ENCODE data around the gene OR10T2.
"Not testable (repeated sequence)": the region's sequence is repeated elsewhere in the genome, so short reads cannot be mapped to it uniquely, and the experiment has no call there.

Gene OR10T2, protein sequence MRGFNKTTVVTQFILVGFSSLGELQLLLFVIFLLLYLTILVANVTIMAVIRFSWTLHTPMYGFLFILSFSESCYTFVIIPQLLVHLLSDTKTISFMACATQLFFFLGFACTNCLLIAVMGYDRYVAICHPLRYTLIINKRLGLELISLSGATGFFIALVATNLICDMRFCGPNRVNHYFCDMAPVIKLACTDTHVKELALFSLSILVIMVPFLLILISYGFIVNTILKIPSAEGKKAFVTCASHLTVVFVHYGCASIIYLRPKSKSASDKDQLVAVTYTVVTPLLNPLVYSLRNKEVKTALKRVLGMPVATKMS

DNA sequence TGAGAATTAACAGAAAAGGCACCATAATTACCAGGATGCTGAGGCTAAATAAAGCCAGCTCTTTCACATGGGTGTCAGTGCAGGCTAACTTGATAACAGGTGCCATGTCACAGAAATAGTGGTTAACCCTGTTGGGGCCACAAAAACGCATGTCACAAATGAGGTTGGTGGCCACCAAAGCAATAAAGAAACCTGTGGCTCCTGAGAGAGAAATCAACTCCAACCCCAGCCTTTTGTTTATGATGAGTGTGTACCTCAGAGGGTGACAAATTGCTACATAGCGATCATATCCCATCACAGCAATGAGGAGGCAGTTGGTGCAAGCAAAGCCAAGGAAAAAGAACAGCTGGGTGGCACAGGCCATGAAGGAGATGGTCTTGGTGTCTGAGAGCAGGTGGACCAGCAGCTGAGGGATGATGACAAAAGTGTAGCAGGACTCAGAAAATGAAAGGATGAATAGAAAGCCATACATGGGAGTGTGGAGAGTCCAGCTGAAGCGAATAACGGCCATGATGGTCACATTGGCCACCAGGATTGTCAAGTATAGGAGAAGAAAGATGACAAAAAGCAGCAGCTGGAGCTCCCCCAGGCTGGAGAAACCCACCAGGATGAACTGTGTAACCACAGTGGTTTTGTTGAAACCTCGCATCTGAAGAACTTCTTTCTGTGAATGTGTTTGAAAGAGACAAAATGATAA is at the start of gene OR10T2:
Gene OR10T2 (minus strand): TSS at position 649 of the 697 bp plus-strand sequence. CDS start 0 bp downstream, at position 649.
- DNase-seq, result no peak

DNA sequence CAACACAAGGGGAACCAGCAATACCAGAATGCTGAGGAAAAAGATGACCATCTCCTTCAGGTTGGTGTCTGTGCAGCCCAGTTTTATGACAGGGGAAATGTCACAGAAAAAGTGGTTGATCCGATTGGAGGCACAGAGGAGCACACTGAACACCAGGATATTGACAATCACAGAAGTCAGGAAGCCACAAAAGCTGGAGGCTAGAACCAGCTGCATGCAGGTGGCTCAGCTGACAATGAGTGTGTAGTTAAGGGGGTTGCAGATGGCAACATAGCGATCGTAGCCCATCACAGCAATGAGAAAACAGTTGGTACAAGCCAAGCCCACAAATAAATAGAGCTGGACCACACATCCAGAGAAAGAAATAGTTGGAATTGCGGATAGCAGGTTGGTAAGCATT is 46.1 kb upstream of the OR10T2 start:
- DNase-seq, result no peak

DNA sequence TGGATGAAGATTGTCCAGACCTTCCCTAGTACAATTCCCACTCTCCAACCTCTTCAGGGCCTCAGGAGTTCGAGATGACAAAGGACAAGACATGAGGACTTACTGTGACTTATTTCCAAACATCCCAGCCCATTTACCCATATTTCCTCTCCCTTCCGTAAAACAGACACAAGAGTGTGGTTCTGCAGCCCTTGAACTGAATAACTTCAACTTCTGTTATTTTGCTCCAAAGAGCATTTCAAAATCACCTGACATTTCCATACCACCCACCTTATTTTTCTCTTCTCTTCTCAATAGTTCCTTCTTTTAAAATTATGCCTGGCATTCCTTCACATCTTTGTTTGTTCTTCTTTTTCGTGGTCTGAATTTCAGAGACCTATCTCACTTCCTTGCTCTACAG is 35.5 kb upstream of the OR10T2 start:
- DNase-seq, result no peak

DNA sequence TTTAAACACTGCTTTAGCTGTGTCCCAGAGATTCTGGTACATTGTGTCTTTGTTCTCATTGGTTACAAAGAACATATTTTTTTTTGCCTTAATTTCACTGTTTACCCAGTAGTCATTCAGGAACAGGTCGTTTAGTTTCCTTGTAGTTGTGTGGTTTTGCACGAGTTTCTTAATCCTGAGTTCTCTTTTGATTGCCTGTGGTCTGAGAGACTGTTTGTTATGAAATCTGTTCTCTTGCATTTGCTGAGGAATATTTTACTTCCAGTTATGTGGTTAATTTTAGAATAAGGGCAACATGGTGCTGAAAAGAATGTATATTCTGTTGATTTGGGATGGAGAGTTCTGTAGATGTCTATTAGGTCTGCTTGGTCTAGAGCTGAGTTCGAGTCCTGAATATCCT is 30.9 kb upstream of the OR10T2 start:
- not testable (repeated sequence) for DNase-seq

DNA sequence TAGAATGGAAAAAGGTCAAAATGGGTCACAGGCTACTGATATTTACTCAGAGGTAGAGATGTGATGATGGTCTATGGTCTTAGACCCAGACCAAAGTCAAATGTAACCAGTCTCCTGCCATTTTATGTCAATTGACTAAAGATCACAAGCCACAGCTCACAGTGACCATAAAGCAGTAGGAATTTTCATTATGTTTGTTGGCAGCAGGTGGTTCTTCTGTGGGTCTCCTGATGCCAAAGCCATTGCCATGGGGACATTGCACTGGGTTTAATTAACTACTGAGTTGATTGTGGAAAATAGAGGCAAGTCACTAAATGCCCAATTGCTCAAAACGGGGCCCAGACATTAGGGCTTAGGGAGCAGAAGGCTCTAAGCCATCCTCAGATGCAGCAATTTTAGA is 26.9 kb upstream of the OR10T2 start, which contains the start of gene OR10K2:
Gene OR10K2 (minus strand): TSS at position 101 of the 400 bp plus-strand sequence. CDS start 5,371 bp downstream, outside the sequence.
- DNase-seq, result no peak

DNA sequence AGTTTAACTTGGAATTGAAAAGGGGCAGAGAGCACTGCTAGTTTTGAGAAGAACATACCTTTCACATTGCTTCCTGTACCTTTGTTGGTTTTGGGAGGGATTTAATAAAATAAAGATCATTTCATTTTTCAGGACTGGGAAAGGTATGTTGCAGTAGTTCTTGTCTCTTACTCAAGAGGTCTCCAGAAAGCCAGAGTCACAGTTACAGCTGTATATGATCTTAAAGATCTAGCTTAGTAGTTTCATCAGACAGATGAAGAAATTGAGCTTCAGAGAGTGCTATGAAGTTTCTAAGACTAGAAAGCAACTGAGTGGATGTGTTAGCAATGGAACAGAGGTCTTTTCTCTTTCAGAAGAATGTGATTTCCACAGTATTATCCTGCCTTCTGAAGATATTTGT is 25.8 kb upstream of the OR10T2 start:
- no peak for DNase-seq

DNA sequence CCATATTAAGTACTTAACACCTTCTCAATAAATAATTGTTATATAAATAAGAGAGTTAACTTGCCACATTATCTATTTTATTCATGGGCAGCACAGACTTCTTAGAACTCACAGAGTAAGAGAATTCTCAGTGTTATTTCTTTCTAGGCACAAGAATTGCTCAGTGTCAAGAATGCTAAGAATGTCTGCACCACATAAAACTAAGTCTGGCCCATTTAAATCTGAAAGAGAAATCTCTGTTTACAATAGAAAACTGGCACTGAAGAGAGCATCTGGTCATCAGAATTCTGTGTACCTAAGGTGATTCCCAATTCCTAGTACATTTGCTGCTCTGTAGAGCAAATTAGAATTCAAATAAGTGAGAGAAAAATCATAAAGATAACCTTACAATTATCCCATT is 22.9 kb upstream of the OR10T2 start:
- no peak for DNase-seq

DNA sequence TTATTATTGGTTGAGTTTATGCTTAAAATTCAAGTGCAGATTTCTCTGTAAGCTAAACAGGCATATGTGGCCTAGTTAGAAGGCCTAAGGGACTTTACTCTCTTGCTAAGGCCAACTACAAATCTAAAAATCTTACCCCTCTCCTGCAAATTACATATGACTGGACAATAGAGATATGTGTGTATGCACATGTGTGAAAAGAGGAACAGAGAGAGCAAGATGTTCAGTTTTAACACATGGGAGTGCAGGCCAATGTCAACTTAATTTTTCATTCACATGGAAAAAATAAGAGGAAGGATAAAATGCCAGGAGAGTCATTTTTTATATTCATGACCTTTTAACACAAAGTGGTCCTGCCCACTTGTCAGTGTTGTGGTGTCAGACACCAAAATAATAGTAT is 18.3 kb upstream of the OR10T2 start:
- DNase-seq, result no peak

DNA sequence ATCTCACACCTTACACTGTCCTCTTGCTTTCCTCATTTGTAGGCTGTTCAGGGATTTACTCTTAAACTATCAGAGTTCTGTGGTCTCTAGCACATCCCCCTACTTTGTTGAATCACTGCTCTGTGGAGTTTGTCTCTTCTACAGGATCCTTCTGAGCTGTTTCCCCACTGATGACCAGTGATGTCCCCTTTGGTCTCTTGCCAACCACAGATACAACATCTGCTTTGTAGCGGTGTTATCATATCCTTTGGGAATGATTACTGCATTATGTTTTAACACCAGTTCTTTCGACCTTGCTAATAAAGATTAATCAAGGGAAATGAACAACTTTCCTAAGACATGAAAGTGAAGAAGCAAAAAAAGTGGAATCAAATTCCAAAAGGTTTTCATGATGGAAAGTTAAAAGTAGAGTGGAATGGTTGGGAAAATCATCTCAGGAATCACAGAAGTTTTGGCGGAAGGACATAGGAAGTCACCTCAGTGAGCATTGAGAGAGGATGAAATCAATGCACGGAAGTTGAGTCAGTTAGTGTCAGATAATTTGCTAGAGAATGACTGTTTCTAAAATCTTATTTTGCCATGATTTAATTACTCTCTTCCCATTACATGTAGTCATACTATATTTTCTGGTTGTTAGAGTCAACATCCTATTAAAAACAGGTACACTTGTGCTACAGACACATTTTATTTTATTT is 15.5 kb upstream of the OR10T2 start:
- no peak for DNase-seq

DNA sequence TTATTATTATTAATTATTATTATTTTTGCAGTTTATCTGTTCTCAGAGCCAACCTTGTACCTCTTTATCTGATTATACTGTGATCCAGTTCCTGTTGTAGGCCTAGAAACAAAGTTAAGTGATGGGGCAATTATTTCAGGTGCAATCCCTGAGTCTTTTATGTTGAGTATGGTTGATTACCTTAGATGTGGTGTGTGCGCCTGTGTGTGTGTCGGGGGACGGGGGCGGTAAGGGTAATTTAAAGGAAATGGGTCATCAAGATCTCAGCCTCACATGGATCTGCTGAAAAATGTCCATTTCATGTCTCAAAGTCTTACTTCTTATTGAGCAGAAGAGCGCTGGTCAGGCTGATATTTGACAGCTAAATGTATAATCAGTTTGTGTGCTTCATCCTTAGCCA is 7.8 kb upstream of the OR10T2 start:
- no peak for DNase-seq

DNA sequence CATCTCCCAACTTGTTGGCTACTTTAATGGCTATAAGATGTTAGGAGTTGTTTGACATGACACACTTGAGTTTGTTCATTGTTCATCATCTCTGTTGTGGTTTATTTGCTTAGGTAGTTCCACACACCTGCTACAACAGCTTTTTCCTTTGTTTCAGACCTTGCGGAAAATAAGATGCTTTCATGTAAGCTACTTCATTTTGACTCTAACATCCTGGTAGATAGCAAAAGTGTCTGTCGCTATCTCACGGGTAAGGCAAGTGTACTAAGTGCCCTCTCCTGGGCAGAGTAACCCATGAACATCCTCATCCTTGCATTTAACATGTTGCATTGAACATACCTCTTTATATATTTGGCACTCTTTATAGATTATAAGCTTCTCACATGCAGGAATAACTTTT is 1.6 kb upstream of the OR10T2 start:
- DNase-seq, result no peak

DNA sequence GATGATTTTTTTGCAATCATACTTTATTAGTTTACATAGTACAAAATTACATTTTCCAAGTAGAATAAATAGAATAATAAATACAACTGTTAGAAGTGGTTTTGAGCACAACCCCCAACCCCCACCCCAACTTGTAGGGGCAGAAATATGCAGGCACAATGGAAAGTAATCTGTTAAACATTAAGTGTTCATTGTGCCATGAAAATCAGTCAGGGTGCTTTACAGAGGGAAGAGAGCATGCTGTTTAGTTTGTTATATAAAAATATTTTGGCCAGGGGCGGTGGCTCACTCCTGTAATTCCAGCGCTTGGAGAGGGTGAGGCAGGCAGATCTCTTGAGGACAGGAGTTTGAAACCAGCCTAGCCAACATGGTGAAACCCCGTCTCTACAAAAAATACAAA is 2.6 kb downstream of the OR10T2 start:
- no peak for DNase-seq

DNA sequence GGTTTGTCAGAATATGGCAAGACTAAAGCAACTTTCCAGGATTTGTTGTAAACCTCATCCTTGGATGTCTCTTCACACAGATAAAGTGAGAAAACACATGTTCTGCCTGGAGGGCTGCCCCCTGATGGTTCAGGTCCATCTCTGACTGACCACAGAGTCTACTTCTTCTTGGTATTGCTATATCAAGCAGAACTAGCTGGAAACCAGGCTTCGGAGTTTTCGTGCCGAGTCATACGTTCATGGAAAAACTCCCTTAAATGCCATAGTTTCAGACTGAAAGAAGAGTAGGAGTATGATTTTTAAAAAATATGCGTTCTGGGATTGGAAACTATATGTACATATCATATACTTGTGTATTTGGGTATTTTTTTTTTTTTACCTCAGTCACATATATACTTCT is 5.8 kb downstream of the OR10T2 start:
- no peak for DNase-seq

DNA sequence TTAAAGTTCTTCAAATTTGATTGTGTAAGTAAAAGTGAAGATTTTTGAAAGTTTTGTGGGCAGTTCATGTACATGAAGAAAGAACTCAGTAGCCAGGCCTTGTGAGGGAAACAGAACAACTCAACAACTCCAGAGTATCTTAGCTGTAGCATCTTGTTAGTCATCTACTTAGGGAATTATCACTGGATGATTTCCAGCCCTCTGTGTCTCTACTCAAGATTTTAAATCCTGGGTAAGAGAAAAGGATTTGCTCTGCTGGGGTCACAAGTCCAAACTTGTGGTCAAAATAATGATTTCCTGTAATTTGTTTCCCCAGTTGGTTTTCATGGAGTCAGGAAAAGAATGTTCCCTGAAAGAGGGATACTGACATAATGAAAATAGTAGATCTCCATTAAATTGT is 8.2 kb downstream of the OR10T2 start:
- no peak for DNase-seq

DNA sequence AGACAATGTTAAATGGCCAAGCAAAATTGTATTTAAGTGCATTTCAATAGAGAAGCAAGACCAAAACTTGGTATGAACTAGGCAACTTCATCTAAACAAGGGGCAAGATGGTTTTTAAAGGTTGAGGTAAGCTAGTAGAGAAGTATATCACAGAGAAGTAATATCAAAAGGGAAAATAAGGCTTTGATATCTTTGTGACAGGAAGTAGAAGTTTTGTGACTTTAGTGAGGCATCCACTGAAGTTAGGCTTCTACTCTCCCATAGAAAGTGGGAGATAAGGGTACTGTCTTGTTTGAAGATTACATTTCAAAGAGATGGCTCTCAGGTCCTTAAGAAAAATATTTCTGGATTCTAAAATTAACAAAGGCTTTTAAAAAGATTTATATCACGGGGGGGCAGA is 8.9 kb downstream of the OR10T2 start:
- DNase-seq, result no peak

DNA sequence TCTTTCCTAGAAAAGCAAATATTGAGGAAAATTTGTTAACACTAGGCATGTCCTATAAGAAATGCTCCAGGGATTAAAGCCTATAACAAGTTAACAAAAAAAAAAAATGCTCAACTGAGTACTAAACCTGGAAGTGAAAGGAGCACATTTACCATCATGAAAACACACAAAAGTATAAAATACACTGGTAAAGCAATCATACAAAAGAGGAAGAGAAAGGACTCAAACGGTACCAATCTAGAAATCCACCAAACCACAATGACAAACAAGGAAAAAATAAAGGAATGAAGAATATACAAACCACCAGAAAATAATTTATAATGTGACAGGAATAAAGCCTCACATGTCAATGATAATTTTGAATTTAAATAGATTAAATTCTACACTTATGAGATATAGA is 24.4 kb downstream of the OR10T2 start:
- no peak for DNase-seq

DNA sequence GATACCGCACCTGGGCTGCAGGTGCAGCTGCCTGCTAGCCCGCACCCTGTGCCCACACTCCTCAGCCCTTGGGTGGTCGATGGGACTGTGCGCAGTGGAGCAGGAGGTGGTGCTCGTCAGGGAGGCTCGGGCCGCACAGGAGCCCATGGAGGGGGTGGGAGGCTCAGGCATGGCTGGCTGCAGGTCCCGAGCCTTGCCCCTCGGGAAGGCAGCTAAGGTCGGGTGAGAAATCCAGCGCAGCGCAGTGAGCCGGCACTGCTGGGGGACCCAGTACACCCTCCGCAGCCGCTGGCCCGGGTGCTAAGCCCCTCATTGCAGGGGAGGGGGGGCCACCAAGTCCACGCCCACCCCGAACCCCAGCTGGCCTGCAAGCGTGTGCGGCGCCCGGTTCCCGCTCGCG is 25.2 kb downstream of the OR10T2 start:
- DNase-seq, result not testable (repeated sequence)

DNA sequence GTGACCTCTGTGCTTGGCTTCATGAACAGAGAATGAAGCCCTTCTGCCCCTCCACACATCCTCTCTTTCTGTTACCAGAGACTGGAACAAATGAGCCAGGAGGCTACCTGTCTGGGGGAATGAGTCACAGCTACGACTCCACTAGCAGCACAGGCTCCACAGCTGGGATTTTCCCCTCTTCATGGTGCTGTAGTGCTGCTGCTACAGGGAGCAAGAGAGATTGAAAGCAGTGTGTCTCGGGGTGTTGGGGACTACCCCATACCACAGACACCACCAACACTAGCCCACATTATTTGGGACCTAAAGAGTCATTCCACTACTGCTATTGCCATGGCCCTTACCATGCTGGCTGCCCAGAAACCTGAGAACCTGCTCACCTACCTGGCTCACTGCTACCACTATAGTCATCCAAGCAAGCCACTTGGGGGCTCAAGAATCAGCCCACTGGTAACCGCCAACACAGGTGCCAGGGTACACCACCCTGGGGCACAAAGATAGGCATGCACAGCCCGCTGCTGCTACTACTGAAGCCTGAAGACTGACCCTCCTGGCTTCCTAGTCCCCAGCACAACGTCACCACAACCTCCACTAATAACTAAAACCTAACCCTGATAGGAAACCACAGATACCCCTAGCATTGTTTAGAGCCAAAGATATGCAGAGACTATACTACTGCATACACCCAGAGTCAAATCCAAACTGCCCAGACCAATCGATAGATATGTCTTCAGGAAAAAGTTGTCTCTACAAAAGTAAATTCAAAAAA is 27.9 kb downstream of the OR10T2 start:
- DNase-seq, result no peak

DNA sequence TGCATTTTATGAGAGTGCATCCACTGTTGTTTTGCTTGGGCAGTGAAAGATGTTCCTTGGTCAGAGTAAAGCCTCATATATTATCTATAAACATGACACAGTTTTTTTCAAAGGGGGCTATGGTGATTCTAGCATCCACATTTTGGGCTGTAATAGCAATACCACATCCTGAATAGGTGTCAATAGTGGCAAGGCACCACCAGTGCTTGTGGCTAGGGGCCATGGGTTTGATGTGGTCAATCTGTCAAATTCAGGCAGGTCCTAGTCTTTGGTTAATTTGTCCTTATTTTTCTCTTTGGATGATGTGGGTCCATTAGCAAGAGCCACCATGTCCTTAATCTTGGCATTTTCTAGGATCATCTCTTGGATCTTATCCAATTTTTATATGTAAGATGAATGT is 32.5 kb downstream of the OR10T2 start:
- DNase-seq, result no peak

DNA sequence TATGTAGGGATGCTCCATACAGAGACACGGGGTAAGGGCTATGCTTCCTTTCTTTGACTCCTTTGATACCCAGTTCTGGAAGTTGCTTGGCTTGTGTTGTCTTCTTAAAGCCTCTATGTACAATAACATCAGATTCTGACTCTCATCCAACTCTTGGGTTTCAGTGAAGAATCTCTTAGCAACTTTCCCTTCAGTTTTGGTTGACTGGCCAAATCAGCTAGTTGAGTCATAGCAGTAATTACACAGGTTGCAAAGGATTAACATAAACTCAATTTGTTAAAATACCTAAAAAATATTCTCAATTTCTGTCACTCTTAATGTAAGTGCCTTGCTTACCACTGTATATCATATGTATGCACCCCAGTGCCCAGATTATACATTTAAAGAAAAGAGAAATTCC is 36.3 kb downstream of the OR10T2 start:
- no peak for DNase-seq

DNA sequence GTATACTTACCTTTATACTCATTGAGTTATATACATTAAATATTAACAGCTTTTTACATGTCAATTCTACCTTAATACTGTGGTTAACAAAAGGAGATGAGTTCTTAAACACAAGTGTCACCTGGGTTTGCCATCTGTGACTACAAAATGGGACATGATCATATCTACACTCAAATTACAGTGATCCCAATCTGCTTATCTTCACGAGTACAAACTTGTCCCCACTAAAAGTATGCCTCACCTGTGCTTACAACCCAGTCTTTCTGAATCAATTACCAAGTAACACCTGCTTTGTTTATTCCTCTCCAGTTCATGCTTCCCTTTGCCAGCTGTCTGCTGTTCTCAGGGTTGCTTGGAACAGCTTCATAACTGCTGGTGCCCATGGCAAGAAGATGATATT is 36.8 kb downstream of the OR10T2 start:
- no peak for DNase-seq

DNA sequence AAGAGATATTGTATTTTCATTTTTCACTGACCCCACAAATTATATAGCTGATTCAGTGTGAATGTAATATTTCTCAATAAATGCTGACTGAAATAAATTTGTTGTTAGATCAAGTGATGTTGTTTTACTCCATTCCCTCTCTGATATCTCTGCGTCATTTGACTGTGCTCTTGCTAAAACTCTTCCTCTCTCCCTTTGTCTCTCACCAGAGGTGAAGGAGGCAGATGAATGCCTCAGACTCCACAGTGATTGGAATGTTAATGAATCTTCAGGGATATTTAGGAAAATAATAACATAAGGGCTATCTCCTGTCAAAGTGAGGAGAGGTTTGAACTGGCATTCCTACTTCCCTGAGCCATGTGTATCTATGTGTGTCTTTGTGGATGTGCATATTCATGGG is 41.8 kb downstream of the OR10T2 start:
- DNase-seq, result no peak

DNA sequence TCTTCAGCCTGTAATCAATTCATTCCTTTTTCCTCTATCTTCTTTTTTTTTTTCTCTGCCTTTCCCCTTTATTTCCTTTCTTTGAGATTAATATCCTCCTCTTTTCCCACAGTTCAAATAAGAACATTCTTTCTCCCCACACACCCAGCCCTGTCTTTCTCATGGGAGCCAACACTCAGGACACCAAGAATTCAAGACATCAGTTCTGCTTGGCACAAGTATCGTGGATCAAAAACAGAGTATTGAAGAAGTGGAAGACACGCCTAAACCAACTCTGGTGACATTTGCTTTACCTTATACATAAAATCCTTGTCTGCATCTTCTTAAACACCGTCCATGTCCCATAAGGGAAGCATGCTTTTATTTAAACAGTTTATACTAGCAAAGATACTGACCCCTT is 42.6 kb downstream of the OR10T2 start:
- no peak for DNase-seq

Data from NCI-H146 (cell line).